Hippocampal formation (tissue), 2 donors: ENCODE measurements around the gene ZNF566.

Experiments
- DNase-seq, 2 donors: peaks; one replicate each; lab custom pipeline; 2025; lab: John Stamatoyannopoulos, UW

Gene ZNF566

DNA sequence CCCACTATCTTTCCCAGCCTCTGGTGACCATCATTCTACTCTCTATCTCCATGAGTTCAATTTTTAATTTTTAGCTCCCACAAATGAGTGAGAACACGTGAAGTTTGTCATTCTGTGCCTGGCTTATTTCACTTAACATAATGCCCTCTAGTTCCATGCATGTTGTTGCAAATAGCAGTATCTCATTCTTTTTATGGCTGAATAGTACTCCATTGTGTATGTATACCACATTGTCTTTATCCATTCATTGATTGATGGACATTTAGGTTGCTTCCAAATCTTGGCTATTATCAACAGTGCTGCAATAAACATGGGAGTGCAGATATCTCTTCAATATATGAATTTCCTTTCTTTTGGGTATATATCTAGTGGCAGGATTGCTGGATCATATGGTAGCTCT is 48.0 kb downstream of the ZNF566 start:
- no peak for DNase-seq

- no peak for DNase-seq
These were observed 52.8 kb downstream of the ZNF566 start for GRCh38 chr19:36436531-36436930.

- DNase-seq, result no peak
These were observed 65.4 kb downstream of the ZNF566 start for GRCh38 chr19:36423925-36424324.

GRCh38 chr19:36421749-36422481 is 67.4 kb downstream of the ZNF566 start:
- DNase-seq, result no peak

- no peak for DNase-seq
These were observed 68.2 kb downstream of the ZNF566 start for GRCh38 chr19:36420961-36421748.

DNA sequence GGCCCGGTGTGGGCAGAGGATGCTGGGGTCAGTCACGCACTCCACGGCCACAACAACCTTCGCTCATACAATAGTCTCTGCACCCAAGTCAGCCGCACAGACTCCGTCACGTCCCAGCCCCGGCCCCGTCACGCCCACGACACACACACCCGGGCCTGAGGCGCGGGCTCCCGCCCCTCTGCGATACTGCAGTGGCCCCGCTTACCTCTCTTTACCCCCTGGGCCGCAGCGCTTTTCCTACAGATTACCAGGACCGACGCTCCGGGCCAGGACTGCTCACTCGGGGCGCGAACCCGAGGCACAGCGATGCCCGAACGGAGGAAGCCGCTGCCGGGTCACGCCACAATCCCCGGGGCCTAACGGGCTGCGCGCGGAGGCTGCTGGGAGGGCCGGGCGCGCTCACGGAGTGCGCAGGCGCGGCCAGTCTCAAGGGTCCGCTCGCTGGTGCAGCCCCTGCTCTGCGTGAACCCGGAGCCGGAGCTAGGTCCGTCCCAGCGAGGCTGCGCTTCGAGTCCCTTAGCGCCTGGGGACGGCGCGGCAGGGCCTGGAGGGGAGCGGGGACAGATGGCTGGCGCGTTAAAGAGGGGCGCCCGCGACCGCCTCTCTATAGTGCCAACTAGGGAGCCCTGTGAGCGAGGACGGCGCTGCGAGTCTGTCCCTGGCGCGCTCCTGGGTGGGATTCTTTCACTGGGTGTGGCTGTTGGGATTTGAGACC is 70.9 kb downstream of the ZNF566 start, which contains the start of gene ZFP82:
TSS of gene ZFP82 (minus strand) at position 358 of the 715 bp plus-strand sequence. CDS start 8,855 bp downstream, outside the sequence.
- peak; percentile 53 to 71 for DNase-seq

- DNase-seq, result no peak
These were observed 71.5 kb downstream of the ZNF566 start for GRCh38 chr19:36417752-36418286.

DNA sequence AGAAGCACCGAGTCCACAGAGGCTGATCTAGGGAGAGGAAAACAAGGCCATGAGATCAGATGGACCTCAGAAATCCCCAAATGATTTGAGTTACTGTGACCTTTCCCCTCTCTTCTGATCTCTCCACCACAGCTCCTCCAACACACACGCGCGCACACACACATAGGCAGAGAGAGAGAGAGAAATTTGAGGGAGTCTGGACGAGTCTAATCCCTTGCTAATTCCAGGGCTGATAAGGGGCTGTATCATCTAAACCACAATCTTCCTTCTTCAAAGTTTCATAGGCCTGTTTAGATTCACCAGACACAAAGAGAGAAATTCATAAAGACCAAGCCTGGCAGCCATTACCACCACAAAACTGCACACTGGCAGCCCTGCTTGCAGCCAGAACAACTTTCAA is 79.5 kb downstream of the ZNF566 start:
- DNase-seq, result no peak

DNA sequence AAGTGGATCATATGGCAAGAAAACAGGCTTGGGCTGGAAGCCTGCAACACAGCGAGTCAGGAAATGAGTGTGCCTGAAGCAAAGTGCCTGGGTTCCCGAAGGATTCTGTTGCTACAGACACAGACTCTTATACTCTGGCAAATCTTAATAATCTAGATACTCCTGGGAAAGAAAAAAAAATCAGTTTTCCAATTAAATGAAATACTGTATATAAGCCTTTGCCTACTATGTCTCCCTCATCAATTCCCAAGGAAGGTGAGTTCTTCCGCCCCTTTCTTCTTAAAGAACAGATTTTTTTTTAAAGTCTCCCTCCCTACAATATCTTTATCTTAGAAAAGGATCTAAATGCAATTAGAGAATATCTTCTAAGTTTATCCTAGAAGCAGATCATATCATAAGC is 81.3 kb downstream of the ZNF566 start:
- DNase-seq, result no peak

GRCh38 chr19:36404498-36404897 is 84.9 kb downstream of the ZNF566 start:
- DNase-seq, result no peak

DNA sequence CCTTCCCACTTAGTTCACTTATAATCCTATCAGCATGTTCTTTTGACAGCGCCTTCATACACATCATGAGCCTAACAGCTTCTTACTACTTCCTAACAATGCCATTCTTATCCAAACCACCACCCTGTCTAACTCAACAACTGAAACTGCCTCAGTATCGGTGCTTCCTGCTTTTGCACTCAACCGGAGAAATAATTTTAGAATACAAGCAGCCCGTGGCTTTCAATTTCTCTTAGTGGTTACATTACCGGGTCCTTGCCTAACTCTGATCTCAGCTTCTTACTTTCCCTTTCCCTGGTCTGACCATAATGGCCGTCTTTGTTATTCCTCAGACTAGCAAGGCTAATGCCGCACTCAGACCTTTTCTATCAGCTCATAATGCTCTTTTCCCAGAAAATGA is 87.9 kb downstream of the ZNF566 start:
- no peak for DNase-seq

DNA sequence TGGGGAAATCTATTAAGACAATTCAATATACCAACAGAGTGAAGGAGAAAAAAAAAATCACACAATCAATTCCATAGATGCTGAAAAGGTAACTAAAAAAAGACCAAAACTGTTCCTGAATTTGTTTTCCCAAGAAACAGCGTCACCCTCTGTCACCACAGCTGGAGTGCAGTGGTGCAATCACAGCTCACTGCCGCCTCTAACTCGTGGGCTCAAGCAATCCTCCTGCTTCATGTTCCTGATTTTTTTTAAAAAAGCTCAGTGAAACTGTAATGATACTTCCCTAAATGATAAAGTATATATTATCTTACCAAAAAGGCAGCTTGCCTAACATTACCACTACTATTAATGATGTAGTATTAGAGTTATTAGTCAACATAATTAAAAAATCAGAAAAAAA is 90.8 kb downstream of the ZNF566 start:
- DNase-seq, result no peak
